ENCODE results near the gene IQSEC1.

Gene IQSEC1

DNA sequence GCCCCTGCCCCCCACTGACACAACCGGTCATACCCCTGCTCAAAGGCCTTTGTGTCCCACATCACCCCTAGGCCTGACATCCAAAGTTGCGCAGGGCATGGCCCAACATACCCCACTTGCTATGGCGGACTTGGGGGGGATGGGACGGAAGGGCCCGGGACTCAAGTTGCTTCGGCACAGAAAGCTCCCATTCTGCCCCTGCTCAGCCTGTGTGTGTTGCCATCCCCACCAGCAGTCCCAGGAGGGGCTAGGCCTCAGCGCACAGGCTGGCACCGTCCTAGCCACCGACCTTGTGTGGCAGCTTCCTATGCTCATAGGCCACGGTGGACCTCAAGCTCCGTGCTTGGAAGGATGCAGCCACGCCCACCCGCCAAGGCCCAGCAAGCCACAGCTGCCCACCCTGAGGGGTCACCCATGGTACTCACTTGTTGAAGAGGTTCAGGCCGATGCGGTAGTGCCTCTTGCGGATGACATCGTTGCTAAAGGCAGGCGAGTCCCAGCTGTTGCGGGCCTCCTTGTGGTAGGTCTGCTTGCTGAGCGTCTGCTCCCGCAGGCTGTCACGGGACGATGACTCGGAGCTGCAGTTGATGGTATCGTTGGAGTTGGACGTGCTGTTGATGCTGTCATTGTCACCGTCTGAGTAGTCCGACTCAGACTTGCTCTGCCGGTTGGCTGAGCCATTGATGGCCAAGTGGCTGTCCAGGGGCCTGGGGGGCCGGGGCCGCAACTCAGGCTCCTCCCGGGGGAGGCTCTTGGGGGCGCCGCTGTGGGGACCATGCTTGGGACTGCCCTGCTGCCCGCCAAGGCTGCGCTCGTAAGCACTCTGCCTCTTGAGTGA lies 138.0 kb downstream of the IQSEC1 start:
- DNase-seq (ENCODE audit: low read depth in 2 of 2), result no peak

- no peak for DNase-seq (ENCODE audit: low read depth in 2 of 2)
These were observed 138.8 kb downstream of the IQSEC1 start for GRCh38 chr3:12934431-12934830.

DNA sequence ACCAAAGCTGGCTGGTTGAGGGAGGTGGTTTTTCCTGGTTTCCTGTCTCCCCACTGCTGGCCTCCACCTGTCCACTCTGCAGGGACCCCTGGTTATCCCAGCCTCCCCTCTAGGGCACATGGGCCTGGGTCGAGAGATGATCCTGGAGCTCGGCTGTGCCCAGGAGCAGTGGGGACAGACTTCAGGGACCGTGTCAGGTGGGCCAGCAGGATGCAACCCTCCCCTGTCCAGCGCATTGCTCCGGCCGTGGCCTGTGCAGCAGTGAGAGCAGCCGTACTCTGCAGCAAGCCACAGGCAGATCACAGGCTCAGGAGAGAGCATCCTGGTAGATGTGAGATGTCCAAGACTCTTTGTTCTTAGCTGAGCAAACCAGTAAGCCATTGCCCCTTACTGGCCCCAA lies 139.3 kb downstream of the IQSEC1 start:
- no peak for DNase-seq (ENCODE audit: low read depth in 2 of 2)

- no peak for DNase-seq (ENCODE audit: low read depth in 2 of 2)
These were observed 140.5 kb downstream of the IQSEC1 start for GRCh38 chr3:12932754-12933153.

GRCh38 chr3:12932347-12932746 lies 140.9 kb downstream of the IQSEC1 start:
- DNase-seq (ENCODE audit: low read depth in 2 of 2), result no peak

DNA sequence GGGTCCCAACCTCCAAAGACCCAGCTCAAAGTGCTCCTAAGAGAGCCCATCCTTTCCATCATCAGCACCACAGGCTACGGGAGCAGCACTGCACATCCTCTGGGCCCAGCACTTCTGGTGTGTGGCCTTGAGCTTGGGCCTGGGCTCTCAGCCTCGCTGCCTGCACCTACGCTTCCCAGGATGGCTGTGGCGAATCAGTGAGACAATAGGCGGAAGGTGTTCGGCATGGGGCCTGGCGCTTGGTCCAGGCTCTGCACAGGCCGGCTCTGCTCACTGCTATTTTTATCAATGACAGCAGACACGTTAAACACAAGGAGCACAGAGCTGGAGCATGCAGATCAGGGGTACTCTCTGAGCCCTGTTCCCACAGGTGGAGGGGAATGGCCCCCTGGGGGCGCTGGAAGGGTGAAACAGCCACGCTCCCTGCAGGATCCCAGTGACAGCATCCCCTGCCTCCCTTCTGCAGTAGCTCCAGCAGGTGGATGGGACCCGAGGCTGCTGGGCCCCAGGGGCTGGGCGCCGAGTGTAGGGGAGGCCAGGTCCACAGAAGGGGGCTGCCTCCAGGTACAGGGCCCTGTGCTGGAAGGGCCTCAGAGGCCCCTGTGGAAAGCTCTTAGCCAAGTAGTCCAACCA lies 141.8 kb downstream of the IQSEC1 start:
- no peak for DNase-seq (ENCODE audit: low read depth in 2 of 2)

GRCh38 chr3:12929801-12930200 lies 143.4 kb downstream of the IQSEC1 start:
- no peak for DNase-seq (ENCODE audit: low read depth in 2 of 2)

DNA sequence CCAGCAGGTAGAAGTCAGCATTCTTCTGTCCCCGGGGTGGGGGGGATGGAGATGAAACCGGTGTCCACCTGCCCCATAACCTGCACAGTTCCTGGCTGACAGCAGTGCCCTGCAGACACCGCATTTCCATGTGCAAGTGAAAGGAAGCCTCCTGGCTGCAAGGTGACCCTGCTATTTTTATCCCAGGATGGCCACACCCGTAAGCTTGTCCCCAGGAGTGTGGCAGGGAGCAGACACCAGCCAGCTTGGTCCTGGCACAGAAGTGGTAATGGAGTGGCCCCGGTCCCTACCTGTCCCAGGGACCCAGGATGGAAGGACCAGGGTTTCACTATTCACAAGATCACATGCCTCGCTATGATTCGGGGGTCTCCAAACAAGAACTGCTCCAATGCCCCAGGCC lies 146.6 kb downstream of the IQSEC1 start:
- no peak for DNase-seq (ENCODE audit: low read depth in 2 of 2)

DNA sequence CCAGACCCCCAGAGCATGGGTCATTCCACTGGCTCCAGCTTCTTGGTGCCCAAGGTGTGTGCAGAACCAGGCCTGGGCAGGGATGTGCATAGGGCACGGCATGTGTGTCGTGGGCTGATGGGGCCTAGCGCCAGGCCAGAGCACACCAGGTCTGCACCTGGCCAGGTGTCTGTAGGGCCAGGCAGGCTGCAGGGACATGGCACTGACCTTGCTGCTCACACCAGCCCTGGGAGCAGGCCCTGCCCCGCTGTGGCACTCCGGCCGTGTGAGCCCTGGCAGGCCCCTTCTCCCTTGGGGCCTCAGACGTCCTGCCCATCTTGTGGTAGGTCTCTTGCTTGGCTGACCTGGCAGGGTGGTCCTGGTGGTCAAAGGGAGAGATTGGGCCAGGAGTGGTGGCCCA lies 147.6 kb downstream of the IQSEC1 start:
- no peak for DNase-seq (ENCODE audit: low read depth in 2 of 2)

GRCh38 chr3:12924437-12924836 lies 148.8 kb downstream of the IQSEC1 start:
- DNase-seq (ENCODE audit: low read depth in 2 of 2), result no peak

DNA sequence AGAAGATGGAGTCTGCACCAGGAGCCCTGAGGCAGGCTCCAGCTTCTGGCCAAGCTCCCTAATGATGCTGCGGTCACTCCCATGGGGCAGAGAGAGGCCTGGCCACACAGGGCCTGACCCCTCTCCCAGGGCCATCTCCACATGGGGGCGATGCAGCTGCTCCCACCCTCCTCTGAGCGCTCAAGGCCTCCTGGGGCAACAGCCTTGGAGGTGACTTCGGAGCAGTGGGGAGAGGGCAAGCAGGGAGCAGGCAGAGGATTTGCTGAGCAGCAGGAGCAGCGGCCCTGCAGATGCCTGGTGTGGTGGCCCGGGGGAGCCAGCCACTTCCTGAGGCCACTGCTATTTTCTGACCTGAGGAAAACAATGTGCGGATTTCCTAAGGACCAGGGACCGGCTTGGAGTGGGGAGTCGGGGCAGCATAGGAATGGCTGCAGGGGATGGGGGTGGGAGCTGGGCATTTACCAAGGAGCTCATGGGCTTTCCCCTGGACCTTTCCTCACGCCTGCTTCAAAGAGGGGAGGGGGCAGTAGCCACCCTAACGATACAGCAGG lies 150.3 kb downstream of the IQSEC1 start:
- DNase-seq (ENCODE audit: low read depth in 2 of 2), result no peak

- DNase-seq (ENCODE audit: low read depth in 2 of 2), result no peak
These were observed 150.9 kb downstream of the IQSEC1 start for GRCh38 chr3:12922306-12922705.

- DNase-seq (ENCODE audit: low read depth in 2 of 2), result no peak
These were observed 151.5 kb downstream of the IQSEC1 start for GRCh38 chr3:12921736-12922135.

GRCh38 chr3:12920967-12921366 lies 152.3 kb downstream of the IQSEC1 start:
- no peak for DNase-seq (ENCODE audit: low read depth in 2 of 2)

GRCh38 chr3:12919205-12919604 lies 154.0 kb downstream of the IQSEC1 start:
- no peak for DNase-seq (ENCODE audit: low read depth in 2 of 2)

- DNase-seq (ENCODE audit: low read depth in 2 of 2), result no peak
These were observed 155.0 kb downstream of the IQSEC1 start for GRCh38 chr3:12918231-12918630.

GRCh38 chr3:12916159-12916558 lies 157.1 kb downstream of the IQSEC1 start:
- DNase-seq (ENCODE audit: low read depth in 2 of 2), result no peak

DNA sequence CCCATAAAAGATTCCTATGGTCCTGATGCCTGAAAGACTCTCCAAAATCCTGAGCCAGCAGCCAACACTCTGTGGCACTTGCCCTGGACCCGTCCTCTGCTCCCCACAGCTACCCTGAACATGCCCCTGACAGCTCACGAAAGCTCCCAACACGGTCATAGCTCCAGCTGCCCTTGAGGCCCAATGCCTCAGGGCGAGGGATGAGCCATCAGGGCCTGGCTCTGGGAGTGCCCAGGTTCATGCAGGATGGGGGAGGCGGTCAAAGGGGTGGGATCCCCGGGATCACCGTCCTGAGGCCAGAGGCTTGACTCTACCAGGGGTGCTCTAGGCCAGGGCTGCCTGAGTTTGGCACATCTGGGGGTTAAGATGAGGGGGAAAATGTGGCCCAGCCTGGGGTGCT lies 159.1 kb downstream of the IQSEC1 start:
- DNase-seq (ENCODE audit: low read depth in 2 of 2), result no peak

DNA sequence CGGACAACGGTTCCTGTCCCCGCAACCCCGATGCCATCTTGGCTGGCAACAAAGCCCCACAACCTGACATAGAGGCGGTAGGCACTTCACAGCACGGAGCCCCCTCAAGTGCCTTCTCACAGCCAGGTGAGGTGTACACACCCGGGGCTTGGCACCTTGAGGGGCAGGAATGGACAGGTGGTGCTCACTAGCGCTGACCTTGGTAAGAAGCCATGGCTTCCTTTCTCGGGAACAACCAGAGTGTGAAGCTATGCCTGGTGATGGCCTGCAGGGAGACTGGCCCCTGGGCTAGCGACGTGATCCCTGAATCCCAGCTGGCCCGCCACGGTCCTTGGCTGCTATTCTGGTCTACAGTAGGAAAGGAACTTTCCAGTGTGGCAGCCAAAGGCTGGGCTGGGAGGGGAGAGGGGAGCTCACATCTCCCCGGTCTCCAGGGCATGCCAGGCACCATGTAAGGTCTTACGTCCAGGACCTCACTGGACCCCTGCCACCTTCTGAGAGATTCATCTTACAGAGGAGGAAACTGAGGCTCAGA lies 161.3 kb downstream of the IQSEC1 start:
- DNase-seq (ENCODE audit: low read depth in 2 of 2), result no peak

DNA sequence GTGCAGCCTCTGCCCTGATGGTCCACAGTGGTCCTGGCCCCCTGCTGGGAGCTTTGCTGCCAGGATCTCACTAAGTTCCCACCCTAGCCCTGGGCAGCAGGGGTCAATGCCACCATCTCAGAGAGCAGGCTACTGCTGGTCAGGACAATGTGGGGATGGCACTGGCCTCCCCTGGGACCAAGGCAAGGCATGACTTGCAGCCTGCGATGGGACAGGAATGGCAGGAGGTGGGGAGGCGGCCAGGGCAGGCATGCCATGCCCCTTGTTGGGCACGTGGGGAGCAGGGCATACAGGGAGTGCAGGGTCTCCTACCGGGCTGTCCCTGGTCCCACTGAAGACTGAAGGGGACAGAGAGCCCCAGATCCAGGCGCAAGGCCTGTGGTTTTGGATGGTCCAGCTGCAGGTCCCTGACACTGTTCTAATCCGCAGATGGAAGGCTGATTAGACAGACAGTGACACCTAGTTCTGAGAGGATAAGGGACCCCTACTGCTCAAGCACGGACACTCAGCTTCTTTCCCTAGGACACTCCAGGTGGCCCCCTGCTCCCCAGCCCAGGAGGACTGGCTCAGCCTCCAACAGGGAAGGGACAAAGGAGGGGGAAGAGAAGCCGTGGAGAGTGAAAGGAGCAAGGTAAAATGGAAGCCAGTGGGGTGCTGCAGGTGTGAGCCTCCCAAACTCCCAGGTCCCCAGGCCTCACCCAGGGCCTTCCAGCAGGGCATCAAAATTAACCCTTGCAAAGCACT lies 162.7 kb downstream of the IQSEC1 start:
- DNase-seq (ENCODE audit: low read depth in 2 of 2), result no peak

GRCh38 chr3:12909710-12910109 lies 163.5 kb downstream of the IQSEC1 start:
- no peak for DNase-seq (ENCODE audit: low read depth in 2 of 2)

- DNase-seq (ENCODE audit: low read depth in 2 of 2), result no peak
These were observed 164.4 kb downstream of the IQSEC1 start for GRCh38 chr3:12908859-12909258.
